Spleen (tissue), 11 donors: Measurements from ENCODE around the gene CNN2. TPM values are rescaled to one million over a fixed set of nuclear protein-coding genes. Genes with fewer than 3 reads are reported as not detected.

Experiments
- DNase-seq: peaks from one replicate; pipeline ENCODE4 v3.0.0-alpha.2; 2020
- H3K27ac ChIP-seq, 8 donors: fragments of 200-600 bp; sonication (generic) in 7 of 8; 1 replicate in 4 of 8; 2 replicates in 4 of 8; pipeline versions ENCODE4 v1.5.0 to v1.8.0; 2016 to 2021; ENCODE audit warnings: inconsistent platforms in 4 of 8, mild to moderate bottlenecking in 4 of 8, moderate library complexity in 1 of 8
- H3K27me3 ChIP-seq, 7 donors: fragments of 200-600 bp; sonication (generic) in 6 of 7; replicated peaks in 1 of 7; 1 replicate in 4 of 7; 2 replicates in 3 of 7; pipeline versions ENCODE4 v1.5.0 to v1.8.0; 2016 to 2021; ENCODE audit warnings: inconsistent platforms in 3 of 7, mild to moderate bottlenecking in 1 of 7
- H3K36me3 ChIP-seq, 6 donors: fragments of 200-600 bp; sonication (generic) in 5 of 6; 1 replicate in 4 of 6; 2 replicates in 2 of 6; pipeline versions ENCODE4 v1.5.0 to v1.8.0; 2016 to 2021; ENCODE audit warnings: inconsistent platforms in 2 of 6
- H3K4me1 ChIP-seq, 6 donors: fragments of 200-600 bp; sonication (generic) in 5 of 6; 1 replicate in 3 of 6; 2 replicates in 3 of 6; pipeline versions ENCODE4 v1.5.0 to v1.8.0; 2016 to 2021; ENCODE audit warnings: inconsistent platforms in 3 of 6
- H3K4me3 ChIP-seq, 8 donors: fragments of 200-600 bp; sonication (generic) in 7 of 8; 1 replicate in 4 of 8; 2 replicates in 4 of 8; pipeline versions ENCODE4 v1.5.0 to v1.8.0; 2016 to 2021; ENCODE audit warnings: inconsistent platforms in 4 of 8, mild to moderate bottlenecking in 4 of 8, moderate library complexity in 2 of 8
- H3K9me3 ChIP-seq, 8 donors: fragments of 200-600 bp; sonication (generic) in 7 of 8; 1 replicate in 4 of 8; 2 replicates in 4 of 8; pipeline versions ENCODE4 v1.5.0 to v1.8.0; 2016 to 2021; ENCODE audit warnings: inconsistent platforms in 4 of 8
- CTCF ChIP-seq, 11 experiments: fragments of 200-600 bp in 7 of 11; fragments of 450-650 bp in 4 of 11; sonication (generic) in 4 of 11; IDR thresholded peaks in 8 of 11; conservative IDR thresholded peaks in 3 of 11; 1 replicate in 7 of 11; 2 replicates in 4 of 11; pipeline versions ENCODE4 v1.4.0 to v1.8.0; 2016 to 2021; ENCODE audit warnings: antibody characterized with exemption in 11 of 11, inconsistent platforms in 4 of 11, mild to moderate bottlenecking in 1 of 11
- POLR2A ChIP-seq, 3 donors: fragments of 450-650 bp; IDR thresholded peaks; one replicate each; pipeline ENCODE4 v1.5.1; 2017; ENCODE audit warnings: antibody characterized with exemption in 3 of 3, mild to moderate bottlenecking in 1 of 3
- POLR2AphosphoS5 ChIP-seq, 3 donors: sonication (generic); formaldehyde crosslinking; IDR thresholded peaks; one replicate each; pipeline ENCODE4 v1.5.1; 2017; ENCODE audit warnings: antibody characterized with exemption in 3 of 3
- WGBS, 5 donors: extraction: QIAGEN DNeasy Blood & Tissue Kit in 3 of 5; methylation state at CpG; one replicate each; pipeline versions ENCODE4 v1.1.5 to v1.1.7; 2013 to 2018; 5-methylcytosine and 5-hydroxymethylcytosine counted together
- intact Hi-C: fragments of 100-400 bp; cut with DNase I; formaldehyde crosslinking; loops from one replicate; pipeline ENCODE4 v1.15.0; 2023; ENCODE audit warnings: low total_unique reads
- polyA plus RNA-seq, 3 donors: library from polyadenylated mRNA; stranded (reverse); fragments of 200-250 nt; gene quantifications; one replicate each; pipeline ENCODE4 v1.2.1, GENCODE V29; 2013
- total RNA-seq, 7 donors: library from RNA; depleted of rRNA in 3 of 7; stranded (reverse); fragments of >200 nt in 3 of 7; fragmentation: NEBNext Ultra II Directional in 4 of 7; extraction: Animal tissue kit (Norgen Biotek cat#: 25700) in 4 of 7; gene quantifications; one replicate each; pipeline versions ENCODE4 v1.1.0 to v1.2.1, GENCODE V29; 2016 to 2021
- donor health status: healthy with polysubstance abuse.
- donor health status: DM: no; HTN: no; CAD: no; lungs with moderate emphysema.
- donor health status: DM: no; HTN: no; CAD: no.
- donor health status: Bipolar disorder and iron deficiency.
- donor health status: healthy.
- donor health status: DM: no; HTN: no; CAD: no.
- donor health status: DM: yes; HTN: yes; CAD: no.

The CNN2 gene
- total and polyA plus RNA-seq, 10 donors = 102 to 296 (median 188) TPM

DNA sequence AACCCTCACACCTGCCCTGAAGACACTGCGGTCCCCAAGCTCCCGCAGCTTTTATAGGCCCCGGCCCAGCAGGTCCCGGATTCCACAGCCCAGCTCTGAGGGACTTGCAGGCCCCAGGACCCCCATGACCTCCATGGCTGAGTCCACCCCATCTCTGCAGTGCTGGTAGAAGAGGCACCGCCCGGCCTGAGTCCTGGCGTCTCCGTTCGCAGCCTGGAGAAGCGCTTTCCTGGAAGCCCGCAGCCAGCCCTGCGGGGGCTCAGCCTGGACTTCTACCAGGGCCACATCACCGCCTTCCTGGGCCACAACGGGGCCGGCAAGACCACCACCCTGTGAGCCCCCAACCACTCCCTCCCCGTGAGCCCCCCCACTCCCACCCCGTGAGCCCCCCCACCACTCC lies 22.7 kb downstream of the CNN2 start:
- H3K4me1 ChIP-seq = peaks cover 0 to 21% (median 9%) of the 10 kb centered on the region in 6 donors
- peaks cover 0 to 66% (median 24%) of the 10 kb centered on the region in 6 donors for H3K36me3 ChIP-seq
- no peak overlapping the region for H3K4me3 ChIP-seq
- WGBS, 5 donors = 92 to 97% (median 94%) methylated on average over 14 to 17 of the region's 17 CpGs
- no peaks in the 10 kb centered on the region for H3K9me3 ChIP-seq
- H3K27ac ChIP-seq = no peak overlapping the region
- no peak for TF ChIP-seq POLR2A (IDR thresholded peaks at IDR 0.05)
- TF ChIP-seq POLR2AphosphoS5 (IDR thresholded peaks at IDR 0.05) = no peak
- TF ChIP-seq CTCF (IDR thresholded peaks at IDR 0.05 in 8 of 11, conservative IDR thresholded peaks at IDR 0.05 in 3 of 11) = no peak
- DNase-seq = no peak
- intact Hi-C loops = no loop called here
- H3K27me3 ChIP-seq = no peaks in the 10 kb centered on the region

- Histone ChIP-seq H3K9me3 (peaks cover 0 to 2% (median 0%) of the 10 kb centered on the region in 8 donors), H3K36me3 (peaks cover 0 to 66% (median 28%) of the 10 kb centered on the region in 6 donors), H3K4me1 (peaks cover 0 to 21% (median 9%) of the 10 kb centered on the region in 6 donors), H3K27ac (no peak overlapping the region), H3K27me3 (no peaks in the 10 kb centered on the region), H3K4me3 (no peak overlapping the region)
- no peak for DNase-seq
- TF ChIP-seq POLR2A (IDR thresholded peaks at IDR 0.05) (no peak), POLR2AphosphoS5 (IDR thresholded peaks at IDR 0.05) (no peak), CTCF (IDR thresholded peaks at IDR 0.05 in 8 of 11, conservative IDR thresholded peaks at IDR 0.05 in 3 of 11) (no peak)
- intact Hi-C loops = no loop called here
- 52 to 79% (median 62%) methylated on average over 7 to 11 of the region's 11 CpGs for WGBS, 5 donors
Observed at GRCh38 chr19:1049800-1050199, 23.4 kb downstream of the CNN2 start.

DNA sequence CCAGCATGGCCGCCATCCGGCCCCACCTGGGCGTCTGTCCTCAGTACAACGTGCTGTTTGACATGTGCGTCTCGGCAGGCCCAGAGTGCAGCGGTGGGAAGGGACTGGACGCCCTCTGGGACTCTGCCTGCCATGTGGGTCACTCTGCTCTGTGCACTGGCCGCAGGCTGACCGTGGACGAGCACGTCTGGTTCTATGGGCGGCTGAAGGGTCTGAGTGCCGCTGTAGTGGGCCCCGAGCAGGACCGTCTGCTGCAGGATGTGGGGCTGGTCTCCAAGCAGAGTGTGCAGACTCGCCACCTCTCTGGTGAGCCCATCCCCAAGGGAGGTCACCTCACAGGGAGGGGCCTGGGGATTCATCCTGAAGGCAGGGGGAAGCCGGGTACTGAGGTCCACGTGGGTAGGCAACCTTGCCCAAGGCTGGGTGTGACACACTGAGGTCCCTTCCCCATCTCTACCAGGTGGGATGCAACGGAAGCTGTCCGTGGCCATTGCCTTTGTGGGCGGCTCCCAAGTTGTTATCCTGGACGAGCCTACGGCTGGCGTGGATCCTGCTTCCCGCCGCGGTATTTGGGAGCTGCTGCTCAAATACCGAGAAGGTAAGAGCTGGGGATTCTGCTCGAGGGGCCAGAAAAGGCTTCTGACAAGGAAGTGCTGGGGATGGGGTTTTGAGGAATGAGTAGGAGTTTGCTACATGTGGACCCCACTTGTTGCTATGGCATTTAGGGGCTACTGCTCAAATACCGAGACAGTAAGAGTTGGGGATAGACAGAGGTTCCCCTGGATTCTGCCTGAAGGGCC lies 24.8 kb downstream of the CNN2 start:
- TF ChIP-seq CTCF (IDR thresholded peaks at IDR 0.05 in 8 of 11, conservative IDR thresholded peaks at IDR 0.05 in 3 of 11) = no peak
- TF ChIP-seq POLR2A (IDR thresholded peaks at IDR 0.05) = no peak
- peak in 1 of 3 donors; percentile 43 for TF ChIP-seq POLR2AphosphoS5 (IDR thresholded peaks at IDR 0.05)
- H3K9me3 ChIP-seq = peaks cover 0 to 16% (median 6%) of the 10 kb centered on the region in 8 donors
- no peaks in the 10 kb centered on the region for H3K27me3 ChIP-seq
- peaks cover 0 to 18% (median 9%) of the 10 kb centered on the region in 6 donors for H3K4me1 ChIP-seq
- no peak overlapping the region for H3K4me3 ChIP-seq
- 90 to 94% (median 92%) methylated on average over 21 to 31 of the region's 31 CpGs for WGBS, 5 donors
- no peak for DNase-seq
- no peak overlapping the region for H3K27ac ChIP-seq
- intact Hi-C loops = no loop called here
- H3K36me3 ChIP-seq = peaks cover 0 to 68% (median 36%) of the 10 kb centered on the region in 6 donors

DNA sequence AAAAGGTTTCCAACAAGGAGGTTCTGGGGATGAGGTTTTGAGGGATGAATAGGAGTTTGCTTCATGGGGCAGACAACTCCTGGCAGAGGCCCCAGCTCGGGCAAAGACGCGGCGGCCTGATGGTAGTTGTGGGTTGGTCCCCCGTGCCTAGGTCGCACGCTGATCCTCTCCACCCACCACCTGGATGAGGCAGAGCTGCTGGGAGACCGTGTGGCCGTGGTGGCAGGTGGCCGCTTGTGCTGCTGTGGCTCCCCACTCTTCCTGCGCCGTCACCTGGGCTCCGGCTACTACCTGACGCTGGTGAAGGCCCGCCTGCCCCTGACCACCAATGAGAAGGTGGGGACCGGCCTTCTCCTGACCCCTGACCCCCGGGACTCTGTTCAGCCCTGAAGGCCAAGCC lies 25.4 kb downstream of the CNN2 start:
- TF ChIP-seq POLR2AphosphoS5 (IDR thresholded peaks at IDR 0.05) (peak in 1 of 3 donors; percentile 19), CTCF (IDR thresholded peaks at IDR 0.05 in 8 of 11, conservative IDR thresholded peaks at IDR 0.05 in 3 of 11) (no peak)
- H3K27ac ChIP-seq = no peak overlapping the region
- peaks cover 2 to 22% (median 12%) of the 10 kb centered on the region in 8 donors for H3K9me3 ChIP-seq
- H3K27me3 ChIP-seq = no peaks in the 10 kb centered on the region
- H3K4me3 ChIP-seq = no peak overlapping the region
- H3K4me1 ChIP-seq = peaks cover 0 to 14% (median 6%) of the 10 kb centered on the region in 6 donors
- WGBS, 5 donors = 85 to 94% (median 90%) methylated on average over 9 to 17 of the region's 17 CpGs
- no peak for DNase-seq
- peaks cover 0 to 68% (median 38%) of the 10 kb centered on the region in 6 donors for H3K36me3 ChIP-seq
- intact Hi-C loops = no loop called here
